Measurements from ENCODE around the gene PSMA1. TPM values are rescaled to one million over a fixed set of nuclear protein-coding genes. Genes with fewer than 3 reads are reported as not detected.

The PSMA1 gene
- total RNA-seq, 1 experiment from 2014 or later: 167 TPM

DNA sequence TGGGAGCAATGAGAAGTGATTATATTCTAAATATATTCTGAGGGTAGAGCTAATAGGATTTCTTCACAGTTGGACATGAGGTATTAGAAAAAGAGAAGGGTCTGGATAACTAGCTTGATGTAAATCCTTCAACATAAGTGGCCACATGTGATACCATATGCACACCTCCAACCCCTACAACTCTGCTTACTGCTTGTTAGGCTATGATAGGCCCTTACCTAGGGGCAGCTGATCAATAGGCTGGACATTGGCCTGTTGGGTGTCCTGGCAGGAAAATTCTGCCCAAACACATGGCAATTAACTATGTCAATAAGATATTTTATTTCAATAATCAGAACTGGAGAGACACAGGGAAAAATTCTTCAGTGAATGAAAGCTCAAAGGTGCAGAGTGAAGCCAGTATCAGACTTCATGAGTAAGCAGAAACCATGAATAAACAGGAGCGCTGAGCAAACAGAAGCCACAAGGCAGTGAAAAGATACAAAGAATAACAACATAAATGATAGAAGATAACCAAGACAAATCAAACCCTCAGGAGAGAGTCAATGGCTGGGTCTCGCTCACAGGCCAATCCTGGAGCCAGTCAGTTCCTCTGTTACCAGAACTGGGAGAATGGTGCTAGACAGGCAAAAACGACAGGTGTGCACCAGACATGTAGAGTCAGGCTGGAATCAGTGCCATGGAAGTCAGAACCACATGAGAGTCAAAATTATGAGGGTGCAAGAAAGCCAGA is 46.3 kb upstream of the PSMA1 start:
- no peak overlapping the region for H3K4me2 ChIP-seq (ENCODE audit: insufficient read depth, insufficient read length, low read length)
- no peak overlapping the region for H3K4ac ChIP-seq (ENCODE audit: low read depth, low read length)
- no peak for DNase-seq
- no peaks in the 10 kb centered on the region for H3K4me1 ChIP-seq (ENCODE audit: insufficient read depth, low read length)
- Mint-ChIP-seq H3K9me3 (peaks cover 12 to 18% of the 10 kb centered on the region in 2 experiments), H3K27me3 (ENCODE audit: low read depth) (no peaks in the 10 kb centered on the region; the same call in 1 of the 2 replicates), H3K4me3 (no peak overlapping the region), H3K27ac (no peak overlapping the region), H3K4me1 (peaks cover 11 to 12% of the 10 kb centered on the region in 2 experiments), H3K36me3 (ENCODE audit: insufficient read depth in 1 of 3, low read depth in 3 of 3) (peaks cover 0 to 9% (median 6%) of the 10 kb centered on the region in 3 experiments; a peak in 5 of 7 replicates)
- no peak overlapping the region for H3K9ac ChIP-seq (ENCODE audit: extremely low read depth, insufficient read length, low read length)
- H2BK5ac ChIP-seq (ENCODE audit: insufficient read length, low read length): no peak overlapping the region
- H4K20me1 ChIP-seq (ENCODE audit: control insufficient read depth, insufficient read depth, insufficient read length): no peaks in the 10 kb centered on the region
- no peaks in the 10 kb centered on the region for H3K9me3 ChIP-seq (ENCODE audit: control insufficient read depth, low read depth, low read length)
- H3K79me2 ChIP-seq (ENCODE audit: insufficient read depth, low read length): no peaks in the 10 kb centered on the region
- H2AFZ ChIP-seq (ENCODE audit: low read length): no peak overlapping the region
- TF ChIP-seq, protein P1, sequence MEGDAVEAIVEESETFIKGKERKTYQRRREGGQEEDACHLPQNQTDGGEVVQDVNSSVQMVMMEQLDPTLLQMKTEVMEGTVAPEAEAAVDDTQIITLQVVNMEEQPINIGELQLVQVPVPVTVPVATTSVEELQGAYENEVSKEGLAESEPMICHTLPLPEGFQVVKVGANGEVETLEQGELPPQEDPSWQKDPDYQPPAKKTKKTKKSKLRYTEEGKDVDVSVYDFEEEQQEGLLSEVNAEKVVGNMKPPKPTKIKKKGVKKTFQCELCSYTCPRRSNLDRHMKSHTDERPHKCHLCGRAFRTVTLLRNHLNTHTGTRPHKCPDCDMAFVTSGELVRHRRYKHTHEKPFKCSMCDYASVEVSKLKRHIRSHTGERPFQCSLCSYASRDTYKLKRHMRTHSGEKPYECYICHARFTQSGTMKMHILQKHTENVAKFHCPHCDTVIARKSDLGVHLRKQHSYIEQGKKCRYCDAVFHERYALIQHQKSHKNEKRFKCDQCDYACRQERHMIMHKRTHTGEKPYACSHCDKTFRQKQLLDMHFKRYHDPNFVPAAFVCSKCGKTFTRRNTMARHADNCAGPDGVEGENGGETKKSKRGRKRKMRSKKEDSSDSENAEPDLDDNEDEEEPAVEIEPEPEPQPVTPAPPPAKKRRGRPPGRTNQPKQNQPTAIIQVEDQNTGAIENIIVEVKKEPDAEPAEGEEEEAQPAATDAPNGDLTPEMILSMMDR (conservative IDR thresholded peaks at IDR 0.05): no peak
- H3K79me1 ChIP-seq (ENCODE audit: insufficient read depth, low read depth, low read length, poor library complexity, severe bottlenecking): no peaks in the 10 kb centered on the region
- H3K14ac ChIP-seq (ENCODE audit: insufficient read depth, low read length): no peak overlapping the region; the same call in 1 of the 2 replicates
- WGBS (ENCODE audit: extremely low coverage, insufficient read length, low lambda C conversion rate): no CpG with 5 or more reads among the region's 3 CpGs
- no peak overlapping the region for H4K5ac ChIP-seq (ENCODE audit: insufficient read length, low read depth, low read length)
- H2BK12ac ChIP-seq (ENCODE audit: insufficient read length, low read depth, low read length): no peak overlapping the region
- no peaks in the 10 kb centered on the region for H3K23me2 ChIP-seq (ENCODE audit: insufficient read length, low read depth, low read length, poor library complexity, severe bottlenecking)
- H4K8ac ChIP-seq (replicated peaks; ENCODE audit: insufficient read length, low read depth, low read length): no peak overlapping the region
- no peak overlapping the region for H3K18ac ChIP-seq (ENCODE audit: insufficient read length, low read depth, low read length)
- no peak overlapping the region for H4K91ac ChIP-seq (ENCODE audit: insufficient read length, low read depth, low read length)
- H2BK120ac ChIP-seq (ENCODE audit: low read depth, low read length, poor library complexity, severe bottlenecking): no peak overlapping the region
- no peak overlapping the region for H2BK15ac ChIP-seq (ENCODE audit: low read depth, low read length)
- H3K23ac ChIP-seq (ENCODE audit: insufficient read length, low read depth, low read length): no peak overlapping the region
- no peak overlapping the region for H3K27ac ChIP-seq (ENCODE audit: insufficient read length, low read depth, low read length)
- no peaks in the 10 kb centered on the region for H3K27me3 ChIP-seq (ENCODE audit: insufficient read depth, low read length)
- H3T11ph ChIP-seq (ENCODE audit: low read length): no peak overlapping the region
- no peak overlapping the region for H3K56ac ChIP-seq (ENCODE audit: insufficient read length, low read depth, low read length)
- H2AK5ac ChIP-seq (ENCODE audit: insufficient read length, low read length): no peak overlapping the region
- H2BK20ac ChIP-seq (ENCODE audit: low read depth, low read length, poor library complexity, severe bottlenecking): no peak overlapping the region

All from H9 (cell line).